Measurements from ENCODE around the gene BCL6. TPM values are rescaled to one million over a fixed set of nuclear protein-coding genes. Genes with fewer than 3 reads are reported as not detected.

Gene BCL6
- total and polyA plus RNA-seq, 7 donors: 4.9 to 233 (median 51.4) TPM

DNA sequence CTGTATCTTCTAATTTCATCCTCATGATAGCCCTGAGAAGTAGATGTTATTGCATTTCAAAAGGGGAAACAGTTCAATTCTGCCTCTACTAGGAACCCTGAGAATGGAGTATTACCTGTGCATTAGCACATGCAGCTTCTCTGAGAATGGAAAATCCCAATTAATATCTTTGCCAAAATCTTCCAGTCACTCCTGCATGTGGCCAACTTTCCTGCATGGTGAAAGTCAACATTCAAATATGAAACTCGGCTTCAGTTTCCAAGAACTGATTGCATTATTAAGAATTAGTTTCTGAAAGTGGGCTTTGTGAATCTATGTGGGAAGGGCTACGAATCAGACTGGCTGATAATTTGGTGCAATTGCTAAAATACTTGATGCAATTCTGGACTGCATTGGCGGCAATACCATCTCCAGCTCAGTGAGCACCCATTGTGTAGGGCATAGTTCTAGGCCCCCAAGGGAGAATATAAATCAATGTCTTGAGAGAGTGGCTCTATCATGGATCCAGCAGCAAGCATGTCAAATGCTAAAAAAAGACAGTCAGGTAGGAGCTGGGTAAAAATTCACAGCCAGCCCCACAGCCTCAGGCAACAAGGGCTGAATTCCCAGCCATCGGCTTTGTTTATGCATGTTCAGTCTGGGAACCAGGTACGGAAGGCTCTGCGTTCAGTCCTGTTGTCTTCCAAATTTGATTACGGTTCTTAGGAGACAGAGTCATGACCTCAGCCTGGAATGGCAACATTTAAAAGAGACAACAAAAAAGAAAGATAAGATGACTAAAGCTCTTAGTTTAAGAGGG, 18.8 kb upstream of the BCL6 start:
- no peaks in the 10 kb centered on the region for H3K9me3 ChIP-seq
- no peaks in the 10 kb centered on the region for H3K27me3 ChIP-seq
- H3K4me1 ChIP-seq: peaks cover 0 to 13% (median 12%) of the 10 kb centered on the region in 4 donors
- intact Hi-C loops (cut with DNase I): no loop called here
- no peak overlapping the region for H3K4me3 ChIP-seq
- WGBS, 2 donors: 86 to 93% methylated on average over 7 of the region's 7 CpGs
- DNase-seq: no peak
- TF ChIP-seq POLR2AphosphoS5 (IDR thresholded peaks at IDR 0.05): peak in 1 of 4 donors; percentile 15
- no peak for TF ChIP-seq EP300 (IDR thresholded peaks at IDR 0.05)
- H3K36me3 ChIP-seq: no peaks in the 10 kb centered on the region
- no peak overlapping the region for H3K27ac ChIP-seq

- H3K4me3 ChIP-seq: no peak overlapping the region
- 78 to 83% methylated on average over 2 of the region's 2 CpGs for WGBS, 2 donors
- TF ChIP-seq POLR2AphosphoS5 (IDR thresholded peaks at IDR 0.05): no peak
- no peak for TF ChIP-seq POLR2A (IDR thresholded peaks at IDR 0.05)
- no peak for TF ChIP-seq EP300 (IDR thresholded peaks at IDR 0.05)
- no peak for TF ChIP-seq CTCF (IDR thresholded peaks at IDR 0.05)
- H3K27me3 ChIP-seq: no peaks in the 10 kb centered on the region
- DNase-seq: no peak
- no peaks in the 10 kb centered on the region for H3K9me3 ChIP-seq
- peaks cover 0 to 13% (median 12%) of the 10 kb centered on the region in 4 donors for H3K4me1 ChIP-seq
- intact Hi-C loops (cut with DNase I): no loop called here
- H3K27ac ChIP-seq: no peak overlapping the region
- no peaks in the 10 kb centered on the region for H3K36me3 ChIP-seq
Observed at GRCh38 chr3:187762792-187763191, 17.5 kb upstream of the BCL6 start.

DNA sequence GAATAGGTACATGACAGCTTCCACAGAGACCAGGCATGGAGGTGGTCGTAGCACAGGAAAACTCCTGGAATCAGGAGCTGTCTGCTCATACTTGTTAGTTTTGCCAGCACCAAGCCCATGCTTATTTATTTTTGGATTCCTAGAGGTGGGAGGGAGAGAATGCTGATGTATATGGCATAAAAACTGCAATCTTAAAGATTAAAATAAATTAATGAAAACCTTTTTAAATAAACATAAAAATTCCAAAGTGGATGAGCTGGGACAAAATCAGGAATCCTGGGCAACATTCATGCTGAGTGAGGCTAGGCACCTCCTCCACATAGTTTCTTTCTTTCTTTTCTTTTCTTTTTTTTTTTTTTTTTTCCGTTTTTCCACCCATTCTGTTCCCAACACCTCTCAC, 14.3 kb upstream of the BCL6 start:
- WGBS, 2 donors: 85 to 93% methylated on average over 2 of the region's 2 CpGs

GRCh38 chr3:187758318-187758955, 13.2 kb upstream of the BCL6 start:
- WGBS, 2 donors: 27 to 75% methylated on average over 1 of the region's 1 CpG
- H3K4me1 ChIP-seq: peaks cover 0 to 3% (median under 1%) of the 10 kb centered on the region in 4 donors
- H3K27me3 ChIP-seq: no peaks in the 10 kb centered on the region
- no peaks in the 10 kb centered on the region for H3K9me3 ChIP-seq
- intact Hi-C loops (cut with DNase I): no loop called here
- no peak overlapping the region for H3K27ac ChIP-seq
- no peak for DNase-seq
- TF ChIP-seq EP300 (IDR thresholded peaks at IDR 0.05): no peak
- TF ChIP-seq POLR2AphosphoS5 (IDR thresholded peaks at IDR 0.05): no peak
- TF ChIP-seq POLR2A (IDR thresholded peaks at IDR 0.05): no peak
- no peak for TF ChIP-seq CTCF (IDR thresholded peaks at IDR 0.05)
- H3K36me3 ChIP-seq: no peaks in the 10 kb centered on the region
- H3K4me3 ChIP-seq: no peak overlapping the region

More for the DNA sequence above, 14.3 kb upstream of the BCL6 start:
- H3K9me3 ChIP-seq: no peaks in the 10 kb centered on the region
- no peaks in the 10 kb centered on the region for H3K36me3 ChIP-seq
- H3K4me1 ChIP-seq: peaks cover 0 to 12% (median 11%) of the 10 kb centered on the region in 4 donors
- H3K4me3 ChIP-seq: no peak overlapping the region
- intact Hi-C loops (cut with DNase I): no loop called here
- no peak overlapping the region for H3K27ac ChIP-seq
- no peak for DNase-seq
- TF ChIP-seq POLR2AphosphoS5 (IDR thresholded peaks at IDR 0.05) (no peak), POLR2A (IDR thresholded peaks at IDR 0.05) (no peak), CTCF (IDR thresholded peaks at IDR 0.05) (no peak), EP300 (IDR thresholded peaks at IDR 0.05) (no peak)
- no peaks in the 10 kb centered on the region for H3K27me3 ChIP-seq

- Histone ChIP-seq H3K4me1 (peaks cover 0 to 21% (median 13%) of the 10 kb centered on the region in 4 donors), H3K27ac (no peak overlapping the region), H3K27me3 (no peaks in the 10 kb centered on the region), H3K4me3 (no peak overlapping the region), H3K36me3 (no peaks in the 10 kb centered on the region), H3K9me3 (no peaks in the 10 kb centered on the region)
- intact Hi-C loops (cut with DNase I): loop anchor here (5.0 kb wide), 1 partner anchor 159 kb away; no protein-coding TSS in a partner anchor
- no peak for TF ChIP-seq CTCF (IDR thresholded peaks at IDR 0.05)
- no peak for TF ChIP-seq POLR2A (IDR thresholded peaks at IDR 0.05)
- TF ChIP-seq EP300 (IDR thresholded peaks at IDR 0.05): no peak
- no peak for TF ChIP-seq POLR2AphosphoS5 (IDR thresholded peaks at IDR 0.05)
- DNase-seq: no peak
- WGBS, 2 donors: 82 to 84% methylated on average over 4 of the region's 4 CpGs
Observed at GRCh38 chr3:187753516-187753915, 8.2 kb upstream of the BCL6 start.

Measured in sigmoid colon (tissue), 7 donors.